GM03348 (cell line): ENCODE results near the gene CELSR3.

Source experiments
- DNase-seq: peaks from one replicate; pipeline ENCODE4 v3.0.0; 2012; ENCODE audit warnings: low spot score

The CELSR3 gene

GRCh38 chr3:48599509-48600285, 63.0 kb downstream of the CELSR3 start:
- no peak for DNase-seq

GRCh38 chr3:48599077-48599501, 63.6 kb downstream of the CELSR3 start:
- no peak for DNase-seq

- peak; percentile 92 for DNase-seq
Measured at GRCh38 chr3:48598323-48599076, 64.2 kb downstream of the CELSR3 start.

GRCh38 chr3:48597408-48597800, 65.3 kb downstream of the CELSR3 start:
- no peak for DNase-seq

- DNase-seq: no peak
Measured at GRCh38 chr3:48596676-48597407, 65.8 kb downstream of the CELSR3 start.

GRCh38 chr3:48596157-48596556, 66.5 kb downstream of the CELSR3 start:
- DNase-seq: no peak

DNA sequence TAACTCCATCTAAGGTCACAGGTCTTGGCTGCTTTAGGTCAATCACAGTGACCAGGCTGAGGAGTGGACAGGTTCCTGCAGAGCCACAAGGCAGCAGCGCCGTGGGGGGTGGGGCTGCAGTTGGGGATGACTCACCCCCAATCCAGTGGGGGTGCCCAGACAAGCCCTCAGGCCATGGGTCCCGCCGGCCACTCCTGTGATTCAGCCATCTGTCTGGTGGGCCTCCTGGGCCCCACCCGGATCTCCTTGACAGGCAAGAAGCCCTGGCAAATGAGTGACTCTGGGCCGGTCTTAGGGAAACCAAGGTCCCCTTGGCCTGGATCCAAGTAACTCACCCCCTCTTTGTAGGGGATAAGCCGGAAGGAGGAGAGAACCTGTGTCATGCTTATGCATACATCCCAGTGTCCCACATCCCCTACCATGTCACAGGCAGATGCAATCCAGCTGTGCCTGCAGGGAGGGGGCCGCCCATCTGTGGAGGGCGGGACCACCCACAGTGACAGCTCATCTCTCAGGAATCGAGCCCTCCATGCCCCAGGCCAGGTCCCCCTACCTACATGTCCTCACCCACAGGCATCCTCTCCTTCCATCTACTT, 67.1 kb downstream of the CELSR3 start:
- peak; percentile 91 for DNase-seq

GRCh38 chr3:48595075-48595525, 67.6 kb downstream of the CELSR3 start, which contains the start of gene COL7A1:
Gene COL7A1 (minus strand): TSS chr3:48595329. CDS start chr3:48595159, 170 bp downstream.
- peak; percentile 63 for DNase-seq

- no peak for DNase-seq
Measured at GRCh38 chr3:48594417-48595049, 68.2 kb downstream of the CELSR3 start.

DNA sequence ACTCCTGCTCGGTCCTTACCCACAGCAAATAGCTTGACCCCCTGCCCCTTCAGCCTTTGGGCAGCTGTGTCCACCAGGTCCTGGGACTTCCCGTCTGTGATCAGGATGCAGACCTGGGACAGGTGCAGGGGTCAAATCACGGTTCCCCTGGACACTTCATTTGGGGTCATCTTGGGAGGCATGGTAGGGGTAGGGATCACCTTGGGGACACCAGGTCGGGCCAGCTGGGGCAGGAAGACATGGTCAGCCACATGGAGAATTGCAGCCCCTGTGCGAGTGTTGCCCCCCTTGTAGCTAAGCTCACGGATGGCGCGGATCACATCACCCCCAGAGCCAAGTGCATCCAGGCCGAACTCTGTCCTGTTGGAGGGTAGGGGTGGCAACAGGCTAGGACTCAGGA, 69.3 kb downstream of the CELSR3 start:
- DNase-seq: no peak

GRCh38 chr3:48592519-48593087, 70.1 kb downstream of the CELSR3 start:
- DNase-seq: no peak

GRCh38 chr3:48591886-48592518, 70.7 kb downstream of the CELSR3 start:
- DNase-seq: no peak

DNA sequence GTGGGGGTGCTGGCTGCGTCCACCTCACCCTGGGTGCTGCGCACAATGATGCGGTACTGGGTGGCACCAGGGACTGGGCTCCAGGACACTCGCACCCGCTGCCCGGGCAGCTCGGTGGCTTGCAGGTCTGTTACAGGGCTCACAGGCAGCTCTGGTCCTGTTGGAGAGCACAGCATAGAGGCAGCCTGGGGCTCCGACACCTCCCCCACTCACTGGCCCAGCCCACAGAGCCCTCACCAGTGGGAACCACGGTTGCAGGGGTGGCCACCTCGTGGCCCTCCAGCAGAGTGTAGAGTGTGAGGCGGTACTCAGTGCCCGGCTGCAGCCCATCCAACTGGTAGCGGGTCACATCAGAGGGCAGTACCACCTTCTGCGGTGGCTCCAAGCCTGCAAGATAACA, 71.2 kb downstream of the CELSR3 start:
- DNase-seq: no peak

- no peak for DNase-seq
Measured at GRCh38 chr3:48588230-48588629, 74.5 kb downstream of the CELSR3 start.

GRCh38 chr3:48587686-48588085, 75.0 kb downstream of the CELSR3 start:
- DNase-seq: no peak
